Activated naive CD4-positive, alpha-beta T cell (primary cell): ENCODE results near the gene CHCHD3.

Source experiments
- DNase-seq, 4 experiments: peaks; one replicate each; lab custom pipeline; 2025; lab: John Stamatoyannopoulos, UW

The CHCHD3 gene

DNA sequence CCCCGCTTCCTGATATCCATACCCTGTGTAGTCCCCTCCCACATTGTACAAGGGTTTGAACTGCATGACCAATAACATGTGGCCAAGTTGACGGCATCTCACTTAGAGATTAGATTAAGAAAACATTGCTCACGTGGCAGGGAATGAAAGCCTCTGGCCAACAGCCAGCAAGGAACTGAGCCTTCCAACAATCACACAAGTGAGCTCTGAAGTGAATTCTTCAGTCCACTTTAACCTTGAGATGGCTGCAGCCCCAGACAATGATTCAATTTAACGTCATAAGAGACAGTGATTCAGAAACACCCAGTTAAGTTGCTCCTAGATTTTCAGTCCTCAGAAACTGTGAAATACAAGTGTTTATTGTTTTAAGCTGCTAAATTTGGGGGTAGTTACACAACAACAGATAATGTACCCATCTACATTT is 339.7 kb downstream of the CHCHD3 start:
- DNase-seq, result no peak

DNA sequence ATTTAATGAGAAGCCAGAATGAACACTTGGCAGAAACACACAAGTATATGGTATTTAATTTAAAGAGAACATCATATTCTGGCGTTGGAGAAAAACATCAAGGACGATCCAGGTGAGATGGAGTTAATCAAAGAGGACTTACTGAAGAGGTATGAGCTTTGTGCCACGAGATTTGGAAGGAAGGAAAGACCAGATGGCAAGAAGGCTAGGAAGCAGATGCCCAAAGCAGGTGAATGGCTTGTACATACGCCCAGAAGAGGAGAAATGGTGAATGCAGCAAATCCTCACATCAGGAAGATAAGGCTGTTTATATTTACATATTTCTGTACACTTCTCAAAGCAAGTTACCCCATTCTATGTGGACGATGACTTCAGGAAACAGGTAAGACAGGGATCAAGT is 341.7 kb downstream of the CHCHD3 start:
- no peak for DNase-seq

GRCh38 chr7:132739271-132739955 is 342.5 kb downstream of the CHCHD3 start:
- DNase-seq, result no peak

GRCh38 chr7:132738254-132738653 is 343.6 kb downstream of the CHCHD3 start:
- DNase-seq, result no peak

DNA sequence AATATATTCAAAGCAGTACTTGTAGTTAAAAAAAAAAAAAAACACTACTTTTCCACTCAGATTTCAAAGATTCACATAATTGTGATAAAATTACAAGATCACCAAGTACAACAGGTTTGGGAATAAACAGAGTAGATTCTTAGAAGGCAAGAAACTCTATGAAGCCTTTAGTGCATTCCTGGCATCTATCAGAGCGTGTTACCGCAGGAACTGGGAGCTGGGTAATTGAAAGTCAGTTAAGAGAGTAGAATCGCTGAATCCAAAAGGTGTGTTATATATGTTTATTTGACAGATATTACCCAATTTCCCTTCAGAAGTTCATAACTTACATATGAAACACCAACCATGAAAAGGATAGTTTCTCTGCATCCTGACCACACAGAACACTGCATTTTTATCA is 346.4 kb downstream of the CHCHD3 start:
- no peak for DNase-seq
